NK-92 (cell line): Measurements from ENCODE around the gene ZNF592.
"Not testable (repeated sequence)": the region's sequence is repeated elsewhere in the genome, so short reads cannot be mapped to it uniquely, and the experiment has no call there.

ENCODE experiments used
- DNase-seq: peaks from one replicate; lab custom pipeline; 2025; ENCODE audit not compliant: unreplicated experiment; lab: John Stamatoyannopoulos, UW

The ZNF592 gene

DNA sequence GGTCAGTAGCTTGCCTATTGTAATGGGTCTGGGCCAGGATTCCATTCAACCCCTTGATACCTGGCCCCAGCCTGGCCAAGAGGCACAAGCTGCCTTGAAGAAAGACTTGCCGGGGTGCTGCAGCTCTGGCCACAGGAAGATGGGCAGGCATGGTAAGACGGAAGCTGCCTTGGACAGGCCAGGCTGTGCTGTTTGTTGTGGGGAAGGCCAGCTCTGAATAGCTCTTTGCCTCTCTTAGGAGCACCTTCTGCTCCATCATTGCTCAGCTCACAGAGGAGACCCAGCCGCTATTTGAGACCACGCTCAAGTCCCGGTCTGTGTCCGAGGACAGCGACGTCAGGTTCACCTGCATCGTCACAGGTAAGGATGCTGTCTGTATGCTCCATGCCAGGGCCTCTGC, 78.9 kb downstream of the ZNF592 start:
- DNase-seq: no peak

GRCh38 chr15:84828086-84828908, 79.9 kb downstream of the ZNF592 start:
- no peak for DNase-seq

DNA sequence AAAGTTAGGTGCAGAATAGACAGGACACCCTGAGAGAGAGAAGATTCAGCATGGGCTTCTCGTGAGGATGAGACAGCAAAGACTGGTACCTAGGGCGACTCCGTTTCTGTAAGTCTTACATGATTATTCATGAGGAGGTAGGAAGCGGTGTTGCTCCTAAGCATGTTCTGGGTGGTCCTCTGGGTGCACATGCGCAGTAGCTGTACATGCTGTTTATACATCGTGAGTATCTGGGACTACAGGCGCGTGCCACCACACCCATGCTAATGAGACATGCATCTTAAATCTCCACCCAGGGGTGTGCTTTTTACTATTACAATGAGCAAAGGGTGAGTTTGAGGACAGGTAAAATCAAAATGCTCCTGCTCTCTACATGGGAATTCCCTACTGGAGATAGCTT, 81.0 kb downstream of the ZNF592 start:
- no peak for DNase-seq

- DNase-seq: no peak
Observed at GRCh38 chr15:84830036-84830435, 81.6 kb downstream of the ZNF592 start.

- no peak for DNase-seq
Observed at GRCh38 chr15:84831028-84831427, 82.6 kb downstream of the ZNF592 start.

GRCh38 chr15:84831613-84832012, 83.2 kb downstream of the ZNF592 start:
- DNase-seq: no peak

DNA sequence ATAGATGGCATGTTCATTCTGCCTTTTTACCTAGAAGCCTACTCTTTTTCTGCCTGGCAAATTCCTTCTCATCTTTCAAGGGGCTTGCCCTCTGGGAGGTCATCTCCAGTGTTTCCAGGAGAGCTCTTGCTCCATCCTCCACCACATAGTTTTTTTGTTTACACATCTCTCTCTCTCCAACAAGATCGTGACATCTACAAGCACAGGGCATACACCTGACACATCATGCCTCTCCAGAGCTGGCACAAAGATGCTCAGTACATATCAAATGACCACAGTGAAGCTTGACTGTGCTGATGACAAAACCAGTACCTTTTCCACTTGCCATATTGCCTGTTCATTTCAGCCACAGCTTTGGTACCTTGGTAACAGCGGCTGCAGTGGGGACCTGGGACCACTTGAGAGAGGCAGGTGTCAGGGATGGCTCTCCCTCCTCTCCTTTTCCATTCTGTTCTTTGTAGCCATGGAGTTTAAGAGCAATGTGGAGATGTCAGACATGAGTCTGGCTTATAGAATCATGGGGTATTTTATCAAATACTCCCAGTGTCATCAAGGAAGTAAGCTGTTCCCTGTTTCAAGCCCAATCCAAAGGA, 84.2 kb downstream of the ZNF592 start:
- DNase-seq: no peak

- DNase-seq: no peak
Observed at GRCh38 chr15:84833447-84834228, 85.2 kb downstream of the ZNF592 start.

DNA sequence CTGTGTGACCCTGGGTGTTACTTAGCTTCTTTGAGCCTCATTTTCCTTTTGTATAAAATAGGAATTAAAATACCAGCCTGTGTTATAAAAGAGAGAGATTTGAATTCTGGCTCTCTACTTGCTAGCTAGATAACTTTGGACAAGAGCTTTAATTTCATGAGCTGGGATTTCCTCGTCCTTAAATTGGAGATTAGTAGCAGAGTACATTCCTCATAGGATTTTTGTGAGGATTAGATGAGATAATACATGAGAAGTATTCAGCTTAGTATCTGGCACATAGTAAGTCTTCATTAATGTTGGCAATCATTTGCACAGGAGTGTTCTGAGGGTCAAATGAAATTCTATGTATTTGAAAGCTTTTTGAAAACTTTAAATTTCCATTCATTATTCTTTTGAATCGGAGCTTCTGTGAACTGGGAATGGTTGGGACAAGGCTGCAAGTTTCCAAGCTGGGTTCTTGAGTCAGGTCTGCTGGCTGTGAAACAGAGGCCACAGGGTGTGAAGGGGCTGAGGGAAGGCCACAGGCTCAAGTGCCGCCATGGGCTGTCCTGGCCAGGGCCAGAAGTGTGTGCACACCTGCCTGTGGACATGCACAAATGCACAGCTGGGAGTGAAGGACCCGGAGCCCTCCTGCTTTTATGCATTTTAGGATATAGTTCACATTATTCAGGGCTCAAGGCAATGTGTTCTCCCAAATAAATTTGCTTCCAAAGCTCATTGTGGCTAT, 86.0 kb downstream of the ZNF592 start:
- no peak for DNase-seq

DNA sequence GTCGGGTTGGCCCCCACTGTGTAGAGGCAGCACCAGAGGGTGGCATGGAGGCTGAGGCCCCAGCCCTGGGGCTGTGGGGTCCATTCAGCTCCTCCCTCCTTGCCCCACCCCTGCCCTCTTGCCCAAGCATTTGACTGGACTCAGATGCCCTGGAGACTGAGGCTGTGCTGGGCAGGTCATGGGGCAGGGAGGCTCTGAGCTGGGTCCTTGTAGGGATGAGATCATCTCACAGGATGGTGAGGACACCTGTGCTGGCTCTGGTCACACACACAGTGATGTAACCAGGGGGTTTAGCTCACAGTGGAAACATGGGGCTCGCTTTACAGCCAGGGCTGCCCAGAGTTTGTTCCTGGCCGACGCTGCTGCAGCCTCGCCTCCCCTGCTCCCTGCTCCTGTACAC, 86.6 kb downstream of the ZNF592 start:
- no peak for DNase-seq

DNA sequence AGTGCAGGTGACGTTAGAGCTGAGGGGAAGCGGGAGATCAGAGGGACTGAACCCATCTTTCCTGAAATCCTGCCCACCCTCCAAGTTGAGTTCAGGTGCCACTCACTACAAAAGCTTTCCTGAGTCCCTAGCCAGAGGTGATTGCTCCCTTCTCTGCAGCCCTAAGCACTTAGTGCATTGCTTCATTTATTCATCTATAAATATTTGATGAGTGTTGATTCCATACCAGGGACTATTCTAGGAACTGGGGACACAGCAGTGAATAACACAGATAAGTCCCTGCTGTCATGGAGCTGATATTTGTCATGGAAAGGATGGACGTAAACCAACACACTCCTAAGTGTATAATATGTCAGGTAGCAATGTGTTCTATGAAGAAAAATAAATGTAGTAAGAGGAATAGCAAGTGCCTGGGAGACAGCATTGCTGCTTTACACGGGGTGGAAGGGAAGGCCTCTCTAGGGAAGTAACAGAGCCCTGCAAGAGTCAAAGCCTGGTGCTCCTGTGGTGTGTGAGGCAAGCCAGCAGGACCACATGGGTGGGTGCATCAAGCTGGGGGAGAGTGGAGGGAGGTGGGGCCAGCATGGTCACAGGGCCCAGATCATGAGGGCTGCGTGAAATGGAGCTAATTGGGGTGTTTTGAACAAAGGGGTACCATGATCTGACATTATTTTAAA, 87.4 kb downstream of the ZNF592 start:
- DNase-seq: no peak

DNA sequence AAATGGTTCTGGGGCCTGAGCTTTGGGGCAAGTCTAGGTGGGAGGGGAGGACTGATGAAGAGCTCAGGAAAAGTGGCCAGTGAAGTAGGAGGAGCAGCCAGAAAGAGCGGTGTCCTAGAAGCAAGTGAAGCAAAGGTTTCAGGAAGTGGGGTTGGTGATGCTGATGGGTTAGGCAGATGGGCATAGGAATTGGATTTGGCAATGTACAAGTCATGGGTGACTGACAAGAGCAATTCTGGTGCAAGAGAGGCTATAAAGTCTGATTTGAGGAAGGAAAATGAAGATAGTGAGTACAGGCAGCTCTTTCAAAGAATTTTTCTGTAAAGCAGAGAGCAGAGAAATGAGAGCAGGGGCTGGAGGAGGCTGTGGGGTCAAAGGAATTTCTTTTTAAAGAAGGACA, 88.5 kb downstream of the ZNF592 start:
- no peak for DNase-seq

- DNase-seq: no peak
Observed at GRCh38 chr15:84839714-84840113, 91.3 kb downstream of the ZNF592 start.

- no peak for DNase-seq
Observed at GRCh38 chr15:84840255-84840654, 91.9 kb downstream of the ZNF592 start.

DNA sequence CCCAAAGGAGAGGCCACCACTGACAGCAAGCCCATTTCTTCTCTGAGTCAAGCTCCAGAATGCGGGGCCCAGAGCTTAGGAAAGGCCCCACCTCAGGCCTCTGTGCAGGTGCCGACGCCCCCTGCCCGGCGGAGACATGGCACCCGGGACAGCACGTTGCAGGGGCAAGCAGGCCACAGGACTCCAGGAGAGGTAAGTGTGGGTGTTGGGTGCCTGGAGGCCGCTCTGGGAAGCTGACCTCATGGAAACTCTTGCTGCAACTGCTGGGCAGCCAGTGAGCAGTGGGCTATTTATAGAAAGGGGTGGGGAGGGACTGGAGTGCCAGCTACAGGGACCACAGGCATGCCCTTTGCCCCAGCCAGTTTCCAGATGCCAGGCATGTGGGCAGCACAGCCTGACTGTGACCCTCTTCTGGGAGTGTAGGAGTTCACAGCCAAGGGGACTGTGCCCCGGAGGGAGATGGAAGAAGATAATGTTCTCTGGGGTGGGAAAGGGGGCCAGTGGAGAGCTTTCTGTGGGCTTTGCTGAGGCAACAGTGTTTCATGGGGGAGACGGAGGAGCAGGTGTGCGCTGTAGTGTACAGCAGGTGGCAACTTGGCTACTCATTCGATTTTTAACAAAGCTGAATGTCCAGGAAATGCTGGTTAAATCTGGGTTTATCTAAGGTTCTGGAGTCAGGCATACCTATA, 92.5 kb downstream of the ZNF592 start:
- no peak for DNase-seq

DNA sequence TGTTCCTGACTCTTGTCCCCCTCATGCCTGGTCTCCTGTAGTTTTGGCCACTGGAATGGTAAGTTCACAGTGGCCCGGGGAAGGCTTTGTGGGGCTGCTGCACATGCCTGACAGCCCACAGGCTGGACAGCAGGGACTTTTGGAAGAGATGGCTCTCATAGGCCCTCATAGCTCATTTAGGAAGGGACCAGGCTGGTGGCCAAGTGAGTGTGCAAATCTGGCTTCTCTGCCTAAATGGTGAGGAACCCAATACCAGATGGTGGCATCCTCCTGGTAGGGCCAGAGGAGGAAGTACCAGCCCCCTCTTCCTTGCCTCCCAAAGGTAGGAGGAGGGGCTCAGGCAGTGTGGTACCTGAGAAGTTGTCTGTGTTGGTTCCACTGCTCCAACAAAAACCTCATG, 94.4 kb downstream of the ZNF592 start:
- no peak for DNase-seq

DNA sequence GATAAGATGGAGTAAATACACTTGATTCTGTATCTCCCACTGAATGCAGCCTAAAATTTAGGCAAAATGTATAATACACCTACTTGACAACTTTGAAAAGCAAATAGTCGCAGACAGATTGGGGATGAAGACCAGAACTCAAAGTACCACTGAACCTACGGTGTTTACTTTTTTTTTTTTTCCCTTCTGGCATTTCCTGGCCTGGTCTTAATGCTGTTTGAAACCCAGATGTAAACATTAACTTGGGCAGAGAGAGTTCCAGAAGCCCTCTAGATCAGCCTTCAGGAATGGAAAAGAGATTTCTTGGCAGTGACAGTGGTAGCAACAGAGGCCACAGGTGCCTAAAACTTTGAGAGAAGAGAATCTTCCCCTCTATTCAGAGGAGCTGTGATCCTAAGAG, 96.6 kb downstream of the ZNF592 start:
- DNase-seq: no peak

GRCh38 chr15:84845631-84846030, 97.2 kb downstream of the ZNF592 start:
- not testable (repeated sequence) for DNase-seq

GRCh38 chr15:84846269-84846668, 97.9 kb downstream of the ZNF592 start:
- no peak for DNase-seq

DNA sequence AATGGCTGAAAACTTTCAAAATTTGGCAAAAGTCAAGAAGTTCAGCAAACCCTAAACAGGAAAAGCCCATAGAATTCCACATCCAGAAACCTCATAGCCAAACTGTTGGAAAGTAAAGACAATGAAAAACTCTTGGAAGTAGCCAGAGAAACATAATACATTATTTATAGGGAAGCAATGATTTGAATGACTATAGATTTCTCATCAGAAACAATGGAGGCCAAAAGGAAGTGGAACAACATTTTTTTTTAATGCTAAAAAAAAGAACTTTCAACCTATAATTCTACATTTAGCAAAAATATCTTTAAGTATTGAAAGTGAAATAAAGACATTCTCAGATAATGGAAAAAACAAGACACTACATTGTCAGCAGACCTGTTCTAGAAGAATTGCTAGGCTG, 99.0 kb downstream of the ZNF592 start:
- DNase-seq: no peak
